A549 treated with GW870086 at 1 μM for 4 hours (cell line): ENCODE results near the gene CTIF. TPM values are rescaled to one million over a fixed set of nuclear protein-coding genes. Genes with fewer than 3 reads are reported as not detected.

Experiments
- total RNA-seq: library from RNA; stranded (reverse); fragments of 200-300 nt; extraction: Qiagen RNA extraction; gene quantifications from 5 replicates; pipeline ENCODE4 v1.2.3, GENCODE V29; 2022; ENCODE audit warnings: low read depth

CTIF gene
- total RNA-seq: 13.3 to 15.7 TPM (median 13.5 TPM) in 5 replicates

DNA sequence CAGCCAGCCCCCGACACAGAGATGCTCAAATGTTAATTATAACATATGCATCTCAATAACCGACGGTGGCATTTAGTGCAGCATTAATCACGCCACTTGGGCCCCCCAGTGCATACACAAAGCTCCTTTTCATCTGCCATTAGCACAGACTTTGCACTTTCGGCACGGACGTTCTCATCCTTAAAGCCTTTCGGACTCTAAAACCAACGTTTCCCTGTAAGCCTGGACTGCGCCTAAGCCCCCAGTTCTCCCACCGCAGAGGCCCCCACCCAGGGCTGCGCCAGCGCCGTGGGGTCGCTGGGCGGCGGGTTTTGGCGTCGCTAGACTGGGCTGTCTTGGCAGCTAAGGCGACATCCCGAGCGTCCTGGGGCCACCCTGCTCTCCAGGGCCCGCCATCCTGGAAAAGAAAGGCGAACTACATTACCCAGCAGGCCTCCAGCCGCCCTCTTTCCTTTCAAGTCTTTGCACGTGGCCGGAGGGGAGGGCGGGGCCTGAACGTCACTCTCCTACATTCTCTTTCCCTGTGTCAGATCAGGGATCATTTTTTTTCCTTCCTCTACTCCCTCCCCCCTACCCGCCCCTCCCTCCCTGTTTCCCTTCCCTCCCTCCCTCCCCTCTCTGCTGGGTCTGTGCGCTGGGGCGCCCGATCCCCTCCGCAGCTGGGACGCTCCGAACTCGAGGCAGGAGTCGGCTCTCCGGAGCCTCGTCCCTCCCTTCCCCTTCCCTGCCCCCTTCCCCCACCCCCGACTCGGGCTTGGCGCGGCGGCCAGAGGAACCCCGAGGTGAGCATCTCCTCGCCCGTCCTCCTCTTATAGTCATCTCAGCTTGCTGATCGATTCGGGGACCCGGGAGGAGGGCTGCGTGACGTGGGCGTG, at the start of gene CTIF:
TSS of gene CTIF (plus strand) at position 501 of the 875 bp plus-strand sequence. CDS start 80,535 bp downstream, outside the sequence.

Other genes with a start within 250 kb of the CTIF start
- gene ZBTB7C, start 129.6 kb upstream of the CTIF start, total RNA-seq: 0.12 to 0.33 TPM (median 0.19 TPM) in 5 replicates